Effector memory CD8-positive, alpha-beta T cell (primary cell): ENCODE measurements around the gene NUP155.
A peak's percentile ranks its signal among the peaks of the same experiment; 100 is the strongest.
"Not testable (repeated sequence)": the region's sequence is repeated elsewhere in the genome, so short reads cannot be mapped to it uniquely, and the experiment has no call there.

Experiments used
- ATAC-seq: fragments of 150-1000 bp; cut with Tn5 transposase; replicated peaks from 2 replicates; pipeline ENCODE4 v1.10.0; 2021; ENCODE audit warnings: mild to moderate bottlenecking, moderate library complexity
- DNase-seq, 3 experiments: peaks; one replicate each; pipeline ENCODE4 v3.0.0; 2021
- H3K27ac Mint-ChIP-seq, 2 donors: one replicate each; pipeline ENCODE4 v1.8.0; 2022; ENCODE audit warnings: mild to moderate bottlenecking in 2 of 2, mixed read lengths in 2 of 2, moderate library complexity in 2 of 2
- H3K27me3 Mint-ChIP-seq, 2 donors: one replicate each; pipeline ENCODE4 v1.8.0; 2022; ENCODE audit warnings: mixed read lengths in 2 of 2
- H3K36me3 Mint-ChIP-seq: one replicate; pipeline ENCODE4 v1.8.0; 2022; ENCODE audit warnings: mild to moderate bottlenecking, moderate library complexity, mixed read lengths; ENCODE audit not compliant: insufficient read depth
- H3K4me1 Mint-ChIP-seq, 2 donors: one replicate each; pipeline ENCODE4 v1.8.0; 2022; ENCODE audit warnings: low read depth in 2 of 2, mixed read lengths in 2 of 2
- H3K4me3 Mint-ChIP-seq, 2 donors: one replicate each; pipeline ENCODE4 v1.8.0; 2022; ENCODE audit warnings: mild to moderate bottlenecking in 2 of 2, mixed read lengths in 2 of 2, moderate library complexity in 2 of 2
- H3K9me3 Mint-ChIP-seq, 2 donors: one replicate each; pipeline ENCODE4 v1.8.0; 2022; ENCODE audit warnings: mixed read lengths in 2 of 2

NUP155 gene

GRCh38 chr5:37326536-37326935, 44.4 kb downstream of the NUP155 start:
- Mint-ChIP-seq H3K4me3 (no peak overlapping the region), H3K4me1 (peaks cover 0 to 6% of the 10 kb centered on the region in 2 donors), H3K27me3 (no peaks in the 10 kb centered on the region), H3K36me3 (peaks cover 74% of the 10 kb centered on the region), H3K27ac (no peak overlapping the region), H3K9me3 (no peaks in the 10 kb centered on the region)
- ATAC-seq (no peak), DNase-seq (no peak)

DNA sequence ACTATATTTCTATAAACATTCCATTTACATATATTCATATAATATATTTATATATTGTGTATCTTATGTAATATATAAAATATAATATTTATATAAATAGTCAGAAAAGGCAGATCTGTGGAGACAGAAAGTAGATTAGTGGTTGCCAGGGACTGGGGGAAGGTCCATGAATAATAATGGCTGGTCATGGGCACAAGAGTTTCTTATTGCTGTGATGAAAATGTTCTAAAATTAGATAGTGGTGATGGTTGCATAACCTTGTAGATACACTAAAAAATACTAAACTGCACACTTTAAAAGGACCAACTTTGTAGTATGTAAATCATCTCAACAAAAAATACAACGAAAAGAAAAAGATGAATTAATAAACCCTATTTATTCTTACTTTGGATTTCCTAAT, 47.3 kb downstream of the NUP155 start:
- Mint-ChIP-seq H3K9me3 (no peaks in the 10 kb centered on the region), H3K27me3 (no peaks in the 10 kb centered on the region), H3K27ac (no peak overlapping the region), H3K4me1 (no peaks in the 10 kb centered on the region), H3K4me3 (no peak overlapping the region), H3K36me3 (peaks cover 83% of the 10 kb centered on the region)
- DNase-seq (no peak), ATAC-seq (no peak)

DNA sequence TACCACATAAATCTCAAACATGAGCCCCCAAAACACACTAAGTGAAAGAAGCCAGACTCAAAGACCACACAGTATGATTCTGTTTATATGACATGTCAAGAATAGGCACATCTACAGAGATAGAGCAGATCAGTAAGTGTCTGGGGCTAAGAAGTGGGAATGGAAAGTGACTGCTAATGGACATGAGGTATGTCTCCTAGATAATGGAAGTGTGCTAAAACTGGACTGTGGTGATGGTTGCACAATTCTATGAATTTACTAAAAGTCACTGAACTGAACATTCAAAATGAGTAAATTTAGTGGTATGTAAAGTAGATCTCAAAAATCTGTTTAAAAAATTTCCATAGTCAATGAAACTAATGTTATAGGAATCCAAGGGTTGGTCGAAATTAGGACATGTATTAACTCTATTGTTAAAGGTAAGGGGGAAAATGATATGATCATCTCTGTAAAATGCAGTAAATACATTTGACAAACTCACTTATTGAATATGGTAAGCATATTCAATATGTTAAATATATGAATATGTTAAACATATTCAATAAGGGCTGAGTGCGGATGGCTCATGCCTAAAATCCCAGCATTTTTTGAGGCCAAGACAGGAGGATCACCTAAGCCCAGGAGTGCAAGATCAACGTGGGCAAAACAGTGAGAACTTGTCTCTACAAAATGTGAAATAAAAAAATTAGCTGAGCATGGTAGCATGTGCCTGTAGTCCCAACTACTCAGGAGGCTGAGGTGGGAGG, 51.7 kb downstream of the NUP155 start:
- no peaks in the 10 kb centered on the region for H3K27me3 Mint-ChIP-seq
- DNase-seq (no peak), ATAC-seq (no peak)
- H3K9me3 Mint-ChIP-seq: no peaks in the 10 kb centered on the region
- peaks cover 84% of the 10 kb centered on the region for H3K36me3 Mint-ChIP-seq
- H3K4me3 Mint-ChIP-seq: no peak overlapping the region
- H3K4me1 Mint-ChIP-seq: no peaks in the 10 kb centered on the region
- no peak overlapping the region for H3K27ac Mint-ChIP-seq

GRCh38 chr5:37316027-37316426, 54.9 kb downstream of the NUP155 start:
- Mint-ChIP-seq H3K27ac (no peak overlapping the region), H3K36me3 (peaks cover 97% of the 10 kb centered on the region), H3K4me1 (no peaks in the 10 kb centered on the region), H3K27me3 (no peaks in the 10 kb centered on the region), H3K9me3 (no peaks in the 10 kb centered on the region), H3K4me3 (no peak overlapping the region)
- DNase-seq (no peak), ATAC-seq (no peak)

DNA sequence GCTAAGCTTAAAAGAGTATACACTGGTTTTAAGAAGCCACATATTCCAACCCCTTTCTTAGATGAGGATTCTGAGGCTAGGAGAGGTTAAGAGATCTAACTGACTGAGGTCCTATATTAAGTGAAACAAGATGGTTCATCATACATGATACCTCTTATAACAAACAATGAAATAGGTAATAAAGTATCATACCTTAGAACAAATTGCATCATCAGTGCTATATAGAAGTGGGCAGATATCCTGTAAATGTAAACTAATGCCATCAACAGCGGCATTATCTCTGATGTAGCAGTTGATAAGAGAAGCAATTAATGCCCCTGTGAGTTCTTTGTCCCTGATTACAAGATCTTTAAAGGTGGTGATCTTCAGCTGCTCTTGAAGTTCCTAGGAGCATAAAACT, 60.5 kb downstream of the NUP155 start:
- Mint-ChIP-seq H3K4me3 (no peak overlapping the region), H3K27me3 (no peaks in the 10 kb centered on the region), H3K27ac (no peak overlapping the region), H3K36me3 (peaks cover 86% of the 10 kb centered on the region), H3K4me1 (no peaks in the 10 kb centered on the region), H3K9me3 (no peaks in the 10 kb centered on the region)
- DNase-seq (no peak), ATAC-seq (no peak)

GRCh38 chr5:37308793-37309192, 62.1 kb downstream of the NUP155 start:
- no peak for DNase-seq
- H3K36me3 Mint-ChIP-seq: peaks cover 80% of the 10 kb centered on the region
- H3K27ac Mint-ChIP-seq: no peak overlapping the region
- ATAC-seq: no peak
- no peaks in the 10 kb centered on the region for H3K9me3 Mint-ChIP-seq
- no peak overlapping the region for H3K4me3 Mint-ChIP-seq
- no peaks in the 10 kb centered on the region for H3K27me3 Mint-ChIP-seq
- H3K4me1 Mint-ChIP-seq: no peaks in the 10 kb centered on the region

DNA sequence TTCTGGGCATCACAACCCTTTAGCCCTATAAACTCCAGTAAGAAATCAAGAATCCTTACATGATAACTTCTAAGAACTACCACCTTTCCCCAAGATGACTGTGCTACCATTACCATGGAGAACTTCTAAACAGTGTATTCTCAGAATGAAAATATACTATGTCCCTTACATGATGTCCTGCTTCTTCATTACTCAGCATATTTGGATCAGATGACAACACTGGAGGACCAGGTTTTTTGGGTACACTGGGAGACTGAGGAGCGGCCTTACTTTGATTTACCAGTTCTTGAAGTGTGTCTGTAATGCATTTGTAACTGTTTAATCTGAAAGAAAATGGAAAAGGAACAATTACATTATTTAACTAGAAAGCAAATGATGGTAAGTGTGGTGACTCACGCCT, 66.0 kb downstream of the NUP155 start:
- Mint-ChIP-seq H3K36me3 (peaks cover 84% of the 10 kb centered on the region), H3K27ac (peak overlapping the region in 1 of 2 donors; percentile 55), H3K4me3 (no peak overlapping the region), H3K27me3 (no peaks in the 10 kb centered on the region), H3K9me3 (no peaks in the 10 kb centered on the region), H3K4me1 (peaks cover 0 to 4% of the 10 kb centered on the region in 2 donors)
- no peak for ATAC-seq
- DNase-seq: no peak

GRCh38 chr5:37296313-37296712, 74.6 kb downstream of the NUP155 start:
- H3K27me3 Mint-ChIP-seq, H3K4me3 Mint-ChIP-seq, ATAC-seq, DNase-seq, H3K4me1 Mint-ChIP-seq, H3K9me3 Mint-ChIP-seq, H3K27ac Mint-ChIP-seq: not testable (repeated sequence)
- H3K36me3 Mint-ChIP-seq: peaks cover 69% of the 10 kb centered on the region

- Mint-ChIP-seq H3K9me3 (peaks cover 2 to 7% of the 10 kb centered on the region in 2 donors), H3K4me1 (no peaks in the 10 kb centered on the region), H3K4me3 (no peak overlapping the region), H3K36me3 (peaks cover 2% of the 10 kb centered on the region), H3K27me3 (peaks cover 0 to 5% of the 10 kb centered on the region in 2 donors), H3K27ac (no peak overlapping the region)
- no peak for ATAC-seq
- no peak for DNase-seq
Measured at GRCh38 chr5:37283214-37283820, 87.6 kb downstream of the NUP155 start.

- H3K27me3 Mint-ChIP-seq: no peaks in the 10 kb centered on the region
- no peak overlapping the region for H3K27ac Mint-ChIP-seq
- no peak overlapping the region for H3K4me3 Mint-ChIP-seq
- no peak for DNase-seq
- H3K9me3 Mint-ChIP-seq: peaks cover 2 to 4% of the 10 kb centered on the region in 2 donors
- H3K4me1 Mint-ChIP-seq: no peaks in the 10 kb centered on the region
- no peak for ATAC-seq
- H3K36me3 Mint-ChIP-seq: no peaks in the 10 kb centered on the region
Measured at GRCh38 chr5:37275511-37275910, 95.4 kb downstream of the NUP155 start.

- DNase-seq: no peak
Measured at GRCh38 chr5:37272511-37272910, 98.4 kb downstream of the NUP155 start.

DNA sequence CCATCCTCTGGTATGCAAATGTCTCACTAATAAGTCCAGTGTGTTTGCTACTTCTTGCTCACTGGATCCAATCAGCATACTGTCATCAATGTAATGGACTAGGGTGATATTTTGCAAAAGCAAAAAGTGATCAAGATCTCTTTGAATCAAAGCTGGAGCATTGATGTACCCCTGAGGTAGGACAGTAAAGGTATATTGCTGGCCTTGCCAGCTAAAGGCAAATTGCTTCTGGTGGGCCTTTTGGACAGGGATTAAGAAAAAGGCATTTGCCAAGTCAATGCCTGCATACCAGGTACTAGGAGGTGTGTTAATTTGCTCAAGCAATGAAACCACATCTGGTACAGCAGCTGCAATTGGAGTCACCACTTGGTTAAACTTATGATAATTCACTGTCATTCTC, 102.8 kb downstream of the NUP155 start:
- not testable (repeated sequence) for H3K4me3 Mint-ChIP-seq, H3K9me3 Mint-ChIP-seq, H3K27me3 Mint-ChIP-seq, H3K36me3 Mint-ChIP-seq, DNase-seq, H3K27ac Mint-ChIP-seq, H3K4me1 Mint-ChIP-seq, ATAC-seq

More at GRCh38 chr5:37272511-37272910, 98.4 kb downstream of the NUP155 start:
- Mint-ChIP-seq H3K36me3 (no peaks in the 10 kb centered on the region), H3K27me3 (no peaks in the 10 kb centered on the region), H3K9me3 (peaks cover 0 to 9% of the 10 kb centered on the region in 2 donors), H3K4me3 (no peak overlapping the region), H3K4me1 (no peaks in the 10 kb centered on the region), H3K27ac (no peak overlapping the region)
- ATAC-seq: no peak

DNA sequence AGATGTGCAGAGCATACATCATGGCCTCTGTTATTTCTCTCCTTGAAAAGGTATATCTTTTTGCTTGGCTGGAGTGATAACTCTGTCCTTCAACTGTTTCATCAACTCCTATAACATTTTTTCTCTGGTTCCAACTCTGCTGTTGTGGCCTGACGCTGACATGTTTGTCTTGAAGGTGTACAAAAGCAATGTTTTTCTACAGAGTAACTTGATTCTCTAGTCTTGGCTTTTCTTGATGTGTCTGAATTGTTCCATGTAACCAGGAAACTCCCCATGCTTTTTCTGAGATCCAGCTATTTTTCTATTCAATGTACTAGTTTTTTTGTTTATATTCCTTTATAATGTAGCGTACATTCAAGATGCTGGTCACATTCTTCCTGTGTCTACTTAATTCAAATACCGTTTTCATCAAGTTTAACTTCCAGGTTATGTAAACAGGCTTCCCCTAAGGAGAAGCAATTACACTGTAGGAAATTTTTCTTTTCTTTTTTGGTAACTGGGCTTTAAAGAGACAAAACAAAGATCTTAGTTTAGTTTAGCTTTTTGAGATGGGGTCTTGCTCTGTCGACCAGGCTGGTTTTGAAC, 115.0 kb downstream of the NUP155 start:
- Mint-ChIP-seq H3K4me1 (no peaks in the 10 kb centered on the region), H3K4me3 (no peak overlapping the region), H3K36me3 (no peaks in the 10 kb centered on the region), H3K27ac (no peak overlapping the region), H3K27me3 (no peaks in the 10 kb centered on the region), H3K9me3 (no peaks in the 10 kb centered on the region)
- ATAC-seq: no peak
- no peak for DNase-seq

DNA sequence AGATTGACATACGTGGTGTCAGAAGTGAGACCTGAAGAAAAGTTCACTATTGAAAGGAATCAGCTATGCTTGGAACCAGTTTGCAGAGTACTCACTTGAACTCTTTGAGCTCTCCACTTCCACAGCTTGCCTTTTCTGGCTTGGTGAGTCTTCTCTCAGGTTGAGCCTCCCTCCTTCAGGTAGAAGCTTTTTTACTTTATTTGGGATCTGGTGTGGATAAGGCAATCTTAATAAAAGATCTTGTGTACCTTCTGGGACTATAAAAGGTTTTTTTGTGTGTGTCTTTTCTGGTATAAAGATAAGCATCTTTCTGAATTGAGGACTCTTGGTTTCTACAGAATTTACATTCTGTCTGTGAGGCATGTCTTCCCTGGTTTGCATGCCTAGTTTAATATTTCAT, 116.3 kb downstream of the NUP155 start:
- peaks cover 4 to 6% of the 10 kb centered on the region in 2 donors for H3K4me1 Mint-ChIP-seq
- no peaks in the 10 kb centered on the region for H3K27me3 Mint-ChIP-seq
- H3K36me3 Mint-ChIP-seq: no peaks in the 10 kb centered on the region
- H3K27ac Mint-ChIP-seq: no peak overlapping the region
- H3K9me3 Mint-ChIP-seq: no peaks in the 10 kb centered on the region
- H3K4me3 Mint-ChIP-seq: no peak overlapping the region
- ATAC-seq (no peak), DNase-seq (no peak)
